Activated gamma-delta T cell treated with anti-CD3 and anti-CD28 coated beads, Interleukin-2, amount 50 U/mL, for 16 hours (primary cell): ENCODE data around the gene RAB40B.

ENCODE experiments used
- DNase-seq: peaks from one replicate; pipeline ENCODE4 v3.0.0-alpha.2; 2020; ENCODE audit warnings: low read depth

Gene RAB40B

DNA sequence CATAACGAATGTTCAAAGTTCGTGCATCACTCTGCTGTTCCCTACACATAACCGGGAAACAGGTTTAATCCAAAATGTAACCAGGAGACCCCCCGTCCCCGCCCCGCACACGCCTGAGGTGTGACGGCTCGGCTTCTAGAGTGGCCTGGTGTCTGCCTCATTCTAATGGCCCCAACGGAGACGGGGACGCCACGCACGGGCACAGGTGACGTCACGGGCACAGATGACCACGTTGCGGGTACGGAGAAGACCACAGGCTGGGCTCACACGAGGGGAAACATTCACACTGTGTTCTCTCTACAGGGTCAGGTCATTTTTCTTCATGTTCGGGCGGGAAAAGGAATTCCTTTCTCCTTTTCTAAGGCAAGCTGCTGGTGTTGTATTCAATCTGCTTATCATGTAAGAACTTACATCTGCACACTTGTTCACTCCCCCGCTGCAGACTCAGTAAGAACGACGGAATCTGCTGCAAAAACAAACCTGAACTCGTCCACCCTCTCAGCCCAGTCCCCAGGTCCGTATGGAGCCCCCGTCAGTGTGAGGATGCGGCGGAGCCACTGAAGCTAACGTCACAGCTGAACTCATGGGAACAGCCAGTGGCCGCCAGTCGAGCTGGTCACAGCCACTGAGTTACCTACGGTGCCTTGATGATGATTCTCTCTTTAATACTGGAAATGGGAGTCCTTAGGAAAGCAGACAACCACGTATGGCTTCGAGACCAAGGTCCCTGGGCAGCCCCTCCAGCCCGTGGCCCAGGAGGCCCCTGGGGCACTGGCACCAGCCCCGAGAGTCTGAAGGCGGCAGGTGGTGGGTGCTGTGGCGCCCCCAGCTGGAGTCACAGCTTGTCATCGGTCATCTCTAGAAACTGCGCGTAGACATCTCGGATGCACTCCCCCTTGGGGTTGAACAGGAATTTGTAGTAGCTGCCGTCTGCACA lies 83.1 kb downstream of the RAB40B start:
- DNase-seq, result no peak

DNA sequence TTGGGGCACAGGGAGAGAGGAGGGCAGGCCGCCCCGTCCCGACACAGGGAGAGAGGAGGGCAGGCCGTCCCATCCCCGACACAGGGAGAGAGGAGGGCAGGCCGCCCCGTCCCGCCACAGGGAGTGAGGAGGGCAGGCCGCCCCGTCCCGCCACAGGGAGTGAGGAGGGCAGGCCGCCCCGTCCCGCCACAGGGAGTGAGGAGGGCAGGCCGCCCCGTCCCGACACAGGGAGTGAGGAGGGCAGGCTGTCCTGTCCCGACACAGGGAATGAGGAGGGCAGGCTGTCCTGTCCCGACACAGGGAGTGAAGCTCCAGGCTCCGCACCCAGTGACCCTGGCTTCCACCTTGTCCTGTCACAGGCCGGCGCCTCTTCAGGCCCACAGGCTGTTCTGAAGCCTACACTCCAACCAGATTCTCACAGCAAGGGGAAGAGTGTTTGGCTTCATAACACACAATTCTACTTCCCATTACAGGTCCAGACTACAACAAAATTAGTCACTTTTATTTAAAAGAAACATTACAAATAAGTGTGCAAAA lies 84.3 kb downstream of the RAB40B start:
- DNase-seq, result no peak

GRCh38 chr17:82613283-82614094 lies 85.0 kb downstream of the RAB40B start:
- no peak for DNase-seq

- no peak for DNase-seq
These were observed 87.1 kb downstream of the RAB40B start for GRCh38 chr17:82611140-82612058.

GRCh38 chr17:82609655-82610054 lies 88.8 kb downstream of the RAB40B start:
- no peak for DNase-seq

GRCh38 chr17:82608816-82609215 lies 89.7 kb downstream of the RAB40B start:
- DNase-seq, result no peak

DNA sequence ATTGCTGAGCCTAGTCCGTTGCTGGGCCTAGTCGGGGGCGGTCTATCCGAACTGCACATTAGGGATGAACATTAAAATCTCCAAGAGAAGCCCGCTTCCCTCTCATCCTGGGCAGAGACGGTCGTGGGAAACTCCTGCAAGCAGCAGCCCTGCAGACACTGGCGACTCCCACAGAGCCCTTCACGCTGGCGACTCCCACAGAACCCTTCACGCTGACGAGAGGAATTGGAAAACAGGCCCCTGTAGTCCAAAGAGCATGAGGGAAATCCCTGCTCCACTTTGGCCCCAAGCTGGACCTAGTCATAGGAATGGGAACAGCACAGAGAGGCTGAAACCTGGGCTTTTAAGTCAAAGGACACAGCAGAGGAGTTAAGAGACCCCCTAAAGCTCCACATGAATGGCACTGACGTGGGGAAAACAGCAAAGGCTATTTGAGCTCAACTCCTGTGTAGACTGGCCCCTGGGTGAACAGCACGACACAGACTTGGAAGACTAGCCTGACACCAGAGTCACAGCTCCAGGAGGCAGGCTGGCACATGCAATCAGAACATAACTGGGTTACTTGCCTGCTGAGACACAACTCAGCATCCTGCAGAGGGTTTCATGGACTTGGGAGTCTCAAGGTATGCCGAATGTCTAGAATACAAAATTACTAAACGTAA lies 92.4 kb downstream of the RAB40B start:
- no peak for DNase-seq
